SK-N-SH treated with all-trans-retinoic acid at 6 μM for 48 hours (cell line): ENCODE data around the gene GRM4.

Experiments
- ATAC-seq: fragments of 200-7000 bp; cut with Tn5 transposase; 3 replicates; pipeline ENCODE4 v1.9.1; 2020; ENCODE audit warnings: mild to moderate bottlenecking, moderate library complexity
- ARNTL ChIP-seq: fragments of 450-650 bp; formaldehyde crosslinking; IDR thresholded peaks from 2 replicates; pipeline ENCODE4 v1.5.0; 2020; ENCODE audit warnings: low read depth, mild to moderate bottlenecking, moderate library complexity, borderline replicate concordance
- BACH2 ChIP-seq: fragments of 250-450 bp; sonication (Bioruptor Pico); IDR thresholded peaks from 2 replicates; pipeline ENCODE4 v1.9.0; 2021; ENCODE audit warnings: mild to moderate bottlenecking, borderline replicate concordance
- CREB5 ChIP-seq: fragments of 250-450 bp; sonication (Bioruptor Pico); IDR thresholded peaks from 2 replicates; pipeline ENCODE4 v1.5.1; 2020; ENCODE audit warnings: low read depth, mild to moderate bottlenecking, moderate library complexity
- CSDC2 ChIP-seq: fragments of 250-450 bp; sonication (Bioruptor Pico); IDR thresholded peaks from 2 replicates; pipeline ENCODE4 v1.5.0; 2020; ENCODE audit warnings: mild to moderate bottlenecking, moderate library complexity
- CSRNP3 ChIP-seq: fragments of 250-450 bp; sonication (Bioruptor Pico); IDR thresholded peaks from 2 replicates; pipeline ENCODE4 v1.5.1; 2021; ENCODE audit warnings: mild to moderate bottlenecking, moderate library complexity
- ESRRG ChIP-seq: fragments of 250-450 bp; sonication (Bioruptor Pico); IDR thresholded peaks from 2 replicates; pipeline ENCODE4 v1.6.1; 2021; ENCODE audit warnings: mild to moderate bottlenecking
- GLIS3 ChIP-seq: fragments of 250-450 bp; sonication (Bioruptor Pico); IDR thresholded peaks from 2 replicates; pipeline ENCODE4 v1.5.0; 2020; ENCODE audit warnings: mild to moderate bottlenecking, moderate library complexity
- ISL1 ChIP-seq: fragments of 250-450 bp; sonication (Bioruptor Pico); IDR thresholded peaks from 2 replicates; pipeline ENCODE4 v2.1.2; 2022; ENCODE audit warnings: mild to moderate bottlenecking, moderate library complexity
- OSR1 ChIP-seq: fragments of 250-450 bp; sonication (Bioruptor Pico); IDR thresholded peaks from 2 replicates; pipeline ENCODE4 v1.8.0; 2022; ENCODE audit warnings: moderate library complexity, mild to moderate bottlenecking, inconsistent platforms
- PATZ1 ChIP-seq: fragments of 250-450 bp; sonication (Bioruptor Pico); IDR thresholded peaks from 2 replicates; pipeline ENCODE4 v1.8.0; 2020; ENCODE audit warnings: mild to moderate bottlenecking, moderate library complexity, borderline replicate concordance
- POU6F1 ChIP-seq: fragments of 250-450 bp; sonication (Bioruptor Pico); IDR thresholded peaks from 2 replicates; pipeline ENCODE4 v1.8.0; 2021; ENCODE audit warnings: low read depth, mild to moderate bottlenecking, moderate library complexity, borderline replicate concordance
- PPARA ChIP-seq: fragments of 250-450 bp; sonication (Bioruptor Pico); IDR thresholded peaks from 2 replicates; pipeline ENCODE4 v1.5.0; 2020; ENCODE audit warnings: mild to moderate bottlenecking, borderline replicate concordance
- RARB ChIP-seq: fragments of 250-450 bp; sonication (Bioruptor Pico); IDR thresholded peaks from 2 replicates; pipeline ENCODE4 v1.8.0; 2021; ENCODE audit warnings: mild to moderate bottlenecking, moderate library complexity
- SNAI2 ChIP-seq: fragments of 250-450 bp; sonication (Bioruptor Pico); IDR thresholded peaks from 2 replicates; pipeline ENCODE4 v1.5.0; 2020; ENCODE audit warnings: mild to moderate bottlenecking, moderate library complexity
- TOX ChIP-seq: fragments of 250-450 bp; sonication (Bioruptor Pico); IDR thresholded peaks from 2 replicates; pipeline ENCODE4 v1.8.0; 2021; ENCODE audit warnings: mild to moderate bottlenecking, moderate library complexity, borderline replicate concordance
- TSHZ2 ChIP-seq: fragments of 250-450 bp; sonication (Bioruptor Pico); IDR thresholded peaks from 2 replicates; pipeline ENCODE4 v1.5.0; 2020; ENCODE audit warnings: mild to moderate bottlenecking, moderate library complexity
- ZC3H10 ChIP-seq: fragments of 250-450 bp; sonication (Bioruptor Pico); IDR thresholded peaks from 2 replicates; pipeline ENCODE4 v1.5.1; 2021; ENCODE audit warnings: mild to moderate bottlenecking, moderate library complexity
- ZFP3 ChIP-seq: fragments of 250-450 bp; sonication (Bioruptor Pico); IDR thresholded peaks from 2 replicates; pipeline ENCODE4 v1.5.0; 2020; ENCODE audit warnings: mild to moderate bottlenecking, moderate library complexity
- ZFP30 ChIP-seq: fragments of 450-650 bp; formaldehyde crosslinking; IDR thresholded peaks from 2 replicates; pipeline ENCODE4 v1.5.0; 2022; ENCODE audit warnings: mild to moderate bottlenecking, moderate library complexity
- ZNF565 ChIP-seq: fragments of 450-650 bp; formaldehyde crosslinking; conservative IDR thresholded peaks from 2 replicates; pipeline ENCODE4 v1.5.0; 2020; ENCODE audit warnings: low read depth, mild to moderate bottlenecking, moderate library complexity
- ZNF70 ChIP-seq: fragments of 450-650 bp; formaldehyde crosslinking; IDR thresholded peaks from 2 replicates; pipeline ENCODE4 v1.5.0; 2020; ENCODE audit warnings: mild to moderate bottlenecking, moderate library complexity
- ZNF8 ChIP-seq: fragments of 450-650 bp; formaldehyde crosslinking; IDR thresholded peaks from 2 replicates; pipeline ENCODE4 v1.5.0; 2020; ENCODE audit warnings: mild to moderate bottlenecking, moderate library complexity

GRM4 gene

GRCh38 chr6:34093206-34093605 lies 52.7 kb downstream of the GRM4 start:
- TF ChIP-seq ISL1 (CRISPR knock-in tag) = no peak
- no peak for TF ChIP-seq ZFP3 (CRISPR knock-in tag)
- TF ChIP-seq OSR1 = no peak
- no peak for TF ChIP-seq RARB
- no peak for TF ChIP-seq ZC3H10 (CRISPR knock-in tag)
- TF ChIP-seq PATZ1 = no peak
- TF ChIP-seq ESRRG (CRISPR knock-in tag) = no peak
- TF ChIP-seq TOX = no peak
- TF ChIP-seq CREB5 = no peak
- no peak for TF ChIP-seq ZNF565 (CRISPR knock-in tag)
- no peak for TF ChIP-seq PPARA
- ATAC-seq = no peak

GRCh38 chr6:34092631-34093030 lies 53.3 kb downstream of the GRM4 start:
- ATAC-seq = no peak
- TF ChIP-seq CSDC2 (CRISPR knock-in tag) (no peak), ZNF70 (CRISPR knock-in tag) (no peak), ZFP30 (CRISPR knock-in tag) (no peak), RARB (no peak), POU6F1 (no peak), PATZ1 (no peak), ARNTL (no peak), ZFP3 (CRISPR knock-in tag) (no peak), ESRRG (CRISPR knock-in tag) (no peak), ZC3H10 (CRISPR knock-in tag) (no peak), OSR1 (no peak), BACH2 (CRISPR knock-in tag) (no peak)
- TF ChIP-seq, all 23 proteins: peak for 0

GRCh38 chr6:34090935-34091334 lies 55.0 kb downstream of the GRM4 start:
- ATAC-seq = no peak
- TF ChIP-seq ISL1 (CRISPR knock-in tag) = no peak
- no peak for TF ChIP-seq CSDC2 (CRISPR knock-in tag)
- TF ChIP-seq RARB = no peak
- no peak for TF ChIP-seq PPARA
- no peak for TF ChIP-seq POU6F1
- TF ChIP-seq BACH2 (CRISPR knock-in tag) = no peak
- no peak for TF ChIP-seq CSRNP3 (CRISPR knock-in tag)
- TF ChIP-seq ESRRG (CRISPR knock-in tag) = no peak
- TF ChIP-seq ZNF70 (CRISPR knock-in tag) = no peak
- TF ChIP-seq GLIS3 (CRISPR knock-in tag) = no peak
- TF ChIP-seq PATZ1 = no peak
- no peak for TF ChIP-seq ZNF8 (CRISPR knock-in tag)
- TF ChIP-seq SNAI2 (CRISPR knock-in tag) = no peak
- TF ChIP-seq CREB5 = no peak
- no peak for TF ChIP-seq ZFP30 (CRISPR knock-in tag)
- TF ChIP-seq ARNTL = no peak
- no peak for TF ChIP-seq TSHZ2 (CRISPR knock-in tag)
